ENCODE data around the gene TSNAXIP1.

The TSNAXIP1 gene

GRCh38 chr16:67846320-67847063 lies 39.8 kb downstream of the TSNAXIP1 start, which contains the start of gene NUTF2:
NUTF2 (plus strand) TSS chr16:67846933; CDS start chr16:67865131, 18,198 bp downstream.
- TF ChIP-seq CTCF (IDR thresholded peaks at IDR 0.05) = no peak

GRCh38 chr16:67847064-67847861 lies 40.6 kb downstream of the TSNAXIP1 start, which contains the start of gene CENPT:
CENPT (minus strand) TSS chr16:67847693; CDS start chr16:67833859, 13,834 bp downstream.
- no peak for TF ChIP-seq CTCF (IDR thresholded peaks at IDR 0.05)

- TF ChIP-seq CTCF (IDR thresholded peaks at IDR 0.05) = no peak
Observed at GRCh38 chr16:67848118-67848517, 41.4 kb downstream of the TSNAXIP1 start.

- TF ChIP-seq CTCF (IDR thresholded peaks at IDR 0.05) = no peak
Observed at GRCh38 chr16:67853670-67854069, 47.0 kb downstream of the TSNAXIP1 start.

- no peak for TF ChIP-seq CTCF (IDR thresholded peaks at IDR 0.05)
Observed at GRCh38 chr16:67855789-67856188, 49.1 kb downstream of the TSNAXIP1 start.

GRCh38 chr16:67856927-67857546 lies 50.3 kb downstream of the TSNAXIP1 start:
- no peak for TF ChIP-seq CTCF (IDR thresholded peaks at IDR 0.05)

GRCh38 chr16:67857547-67858233 lies 51.0 kb downstream of the TSNAXIP1 start:
- TF ChIP-seq CTCF (IDR thresholded peaks at IDR 0.05) = no peak
